ENCODE measurements around the gene MINDY3. TPM values are rescaled to one million over a fixed set of nuclear protein-coding genes. Genes with fewer than 3 reads are reported as not detected.

The MINDY3 gene
- polyA plus RNA-seq, 1 experiment = 28.7 TPM

GRCh38 chr10:15863733-15864132 lies 3.4 kb upstream of the MINDY3 start:
- POLR2A ChIA-PET = no interaction called here
- no peaks in the 10 kb centered on the region; the same call in 1 of the 2 replicates for H3K9me3 ChIP-seq (ENCODE audit: control insufficient read depth, insufficient read depth, low read length)
- TF ChIP-seq, protein P1, sequence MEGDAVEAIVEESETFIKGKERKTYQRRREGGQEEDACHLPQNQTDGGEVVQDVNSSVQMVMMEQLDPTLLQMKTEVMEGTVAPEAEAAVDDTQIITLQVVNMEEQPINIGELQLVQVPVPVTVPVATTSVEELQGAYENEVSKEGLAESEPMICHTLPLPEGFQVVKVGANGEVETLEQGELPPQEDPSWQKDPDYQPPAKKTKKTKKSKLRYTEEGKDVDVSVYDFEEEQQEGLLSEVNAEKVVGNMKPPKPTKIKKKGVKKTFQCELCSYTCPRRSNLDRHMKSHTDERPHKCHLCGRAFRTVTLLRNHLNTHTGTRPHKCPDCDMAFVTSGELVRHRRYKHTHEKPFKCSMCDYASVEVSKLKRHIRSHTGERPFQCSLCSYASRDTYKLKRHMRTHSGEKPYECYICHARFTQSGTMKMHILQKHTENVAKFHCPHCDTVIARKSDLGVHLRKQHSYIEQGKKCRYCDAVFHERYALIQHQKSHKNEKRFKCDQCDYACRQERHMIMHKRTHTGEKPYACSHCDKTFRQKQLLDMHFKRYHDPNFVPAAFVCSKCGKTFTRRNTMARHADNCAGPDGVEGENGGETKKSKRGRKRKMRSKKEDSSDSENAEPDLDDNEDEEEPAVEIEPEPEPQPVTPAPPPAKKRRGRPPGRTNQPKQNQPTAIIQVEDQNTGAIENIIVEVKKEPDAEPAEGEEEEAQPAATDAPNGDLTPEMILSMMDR (IDR thresholded peaks at IDR 0.05; ENCODE audit: low read depth, low read length) = no peak
- no peaks in the 10 kb centered on the region for H3K27me3 ChIP-seq (ENCODE audit: control insufficient read depth, insufficient read depth, low read length)
- no peak for DNase-seq (ENCODE audit: low read depth, low spot score)
- no peak overlapping the region for H3K4me3 ChIP-seq (ENCODE audit: low read depth, low read length)
- H3K27ac ChIP-seq (ENCODE audit: low read depth, low read length) = no peak overlapping the region
- CTCF ChIA-PET = no interaction called here

- DNase-seq (ENCODE audit: low read depth, low spot score) = no peak
- no peak overlapping the region for H3K4me3 ChIP-seq (ENCODE audit: low read depth, low read length)
- no peaks in the 10 kb centered on the region for H3K27me3 ChIP-seq (ENCODE audit: control insufficient read depth, insufficient read depth, low read length)
- ChIA-PET POLR2A (no interaction called here), CTCF (no interaction called here)
- H3K9me3 ChIP-seq (ENCODE audit: control insufficient read depth, insufficient read depth, low read length) = no peaks in the 10 kb centered on the region; the same call in 1 of the 2 replicates
- no peak overlapping the region for H3K27ac ChIP-seq (ENCODE audit: low read depth, low read length)
- TF ChIP-seq, protein P1 (IDR thresholded peaks at IDR 0.05; ENCODE audit: low read depth, low read length) = no peak
These were observed 3.0 kb upstream of the MINDY3 start for GRCh38 chr10:15863323-15863722.

DNA sequence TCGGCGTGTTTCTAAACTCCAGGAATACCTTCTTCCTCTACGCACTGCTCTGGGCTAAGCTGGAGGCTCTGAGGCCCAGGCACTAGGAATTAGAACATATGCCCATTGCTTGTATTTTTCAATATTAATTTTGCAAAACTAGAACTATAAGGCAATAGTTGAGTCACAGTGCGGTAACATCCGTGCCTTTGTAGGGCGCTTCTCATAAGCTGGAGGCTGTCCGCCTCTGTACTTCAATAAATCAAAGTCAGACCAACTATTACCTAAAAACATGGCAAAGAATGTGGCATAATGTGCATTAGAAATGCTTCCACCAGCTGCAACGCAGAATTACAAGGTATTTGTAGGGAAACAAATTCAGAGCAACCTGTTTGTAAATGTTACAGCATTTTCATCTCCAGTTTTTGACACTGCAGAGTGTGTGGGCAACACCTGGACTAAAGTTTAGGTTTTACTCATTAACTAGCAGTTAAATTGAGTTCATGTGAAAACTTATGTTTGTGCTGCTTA lies 440 bp upstream of the MINDY3 start:
- TF ChIP-seq, protein P1 (IDR thresholded peaks at IDR 0.05; ENCODE audit: low read depth, low read length) = no peak
- ChIA-PET CTCF (interaction anchor here (1.1 to 2.1 kb wide), 2 partner anchors 42 to 432 kb away, joined by 3 to 9 read pairs; no protein-coding TSS in a partner anchor), POLR2A (interaction anchor here (0.7 kb wide), 1 partner anchor 1752 kb away, joined by 3 read pairs; no protein-coding TSS in a partner anchor)
- Histone ChIP-seq H3K9me3 (ENCODE audit: control insufficient read depth, insufficient read depth, low read length) (no peaks in the 10 kb centered on the region; the same call in 1 of the 2 replicates), H3K27ac (ENCODE audit: low read depth, low read length) (no peak overlapping the region), H3K27me3 (ENCODE audit: control insufficient read depth, insufficient read depth, low read length) (no peaks in the 10 kb centered on the region), H3K4me3 (ENCODE audit: low read depth, low read length) (peak overlapping the region; percentile 91)
- no peak for DNase-seq (ENCODE audit: low read depth, low spot score)

GRCh38 chr10:15859509-15859905 lies 800 bp downstream of the MINDY3 start:
- ChIA-PET POLR2A (no interaction called here), CTCF (interaction anchor here (1.1 to 2.1 kb wide), 2 partner anchors 43 kb away, joined by 3 to 9 read pairs; no protein-coding TSS in a partner anchor)
- TF ChIP-seq, protein P1 (IDR thresholded peaks at IDR 0.05; ENCODE audit: low read depth, low read length) = no peak
- DNase-seq (ENCODE audit: low read depth, low spot score) = no peak
- Histone ChIP-seq H3K9me3 (ENCODE audit: control insufficient read depth, insufficient read depth, low read length) (no peaks in the 10 kb centered on the region; the same call in 1 of the 2 replicates), H3K4me3 (ENCODE audit: low read depth, low read length) (peak overlapping the region; percentile 91), H3K27ac (ENCODE audit: low read depth, low read length) (no peak overlapping the region), H3K27me3 (ENCODE audit: control insufficient read depth, insufficient read depth, low read length) (no peaks in the 10 kb centered on the region)

GRCh38 chr10:15858861-15859281 lies 1.4 kb downstream of the MINDY3 start:
- DNase-seq (ENCODE audit: low read depth, low spot score) = no peak
- Histone ChIP-seq H3K27me3 (ENCODE audit: control insufficient read depth, insufficient read depth, low read length) (no peaks in the 10 kb centered on the region), H3K27ac (ENCODE audit: low read depth, low read length) (no peak overlapping the region), H3K9me3 (ENCODE audit: control insufficient read depth, insufficient read depth, low read length) (no peaks in the 10 kb centered on the region; the same call in 1 of the 2 replicates), H3K4me3 (ENCODE audit: low read depth, low read length) (peak overlapping the region; percentile 91)
- POLR2A ChIA-PET = no interaction called here
- TF ChIP-seq, protein P1 (IDR thresholded peaks at IDR 0.05; ENCODE audit: low read depth, low read length) = no peak
- CTCF ChIA-PET = interaction anchor here (0.6 to 1.1 kb wide), 2 partner anchors 43 to 919 kb away, joined by 3 read pairs; no protein-coding TSS in a partner anchor

All from AG04450 (cell line).